HepG2 (cell line): ENCODE measurements around the gene TMEM127. TPM values are rescaled to one million over a fixed set of nuclear protein-coding genes. Genes with fewer than 3 reads are reported as not detected.

Experiments
- AGO2 ChIP-seq: fragments of 200-400 bp; formaldehyde crosslinking; optimal IDR thresholded peaks from 2 replicates; pipeline ENCODE3; 2017; ENCODE audit warnings: mild to moderate bottlenecking, low read depth, low read length, moderate library complexity
- CBX1 ChIP-seq: IDR thresholded peaks from one replicate; pipeline ENCODE4 v1.6.1; 2016; ENCODE audit warnings: antibody characterized with exemption, low read depth
- CHD4 ChIP-seq: fragments of 200-600 bp; sonication (generic); IDR thresholded peaks from 2 replicates; pipeline ENCODE4 v1.7.0; 2017; ENCODE audit warnings: mild to moderate bottlenecking, low read length, borderline replicate concordance
- CSRNP1 ChIP-seq: sonication (generic); formaldehyde crosslinking; IDR thresholded peaks from 2 replicates; pipeline ENCODE4 v1.8.1; 2023; ENCODE audit warnings: mild to moderate bottlenecking, missing genetic modification reagents
- HNRNPUL1 ChIP-seq: fragments of 200-400 bp; formaldehyde crosslinking; IDR thresholded peaks from 2 replicates; pipeline ENCODE4 v1.6.1; 2017; ENCODE audit warnings: low read depth, mild to moderate bottlenecking, low read length, moderate library complexity
- HOXA9 ChIP-seq: sonication (generic); formaldehyde crosslinking; IDR thresholded peaks from 2 replicates; pipeline ENCODE4 v1.8.1; 2022; ENCODE audit warnings: missing genetic modification reagents, mild to moderate bottlenecking, moderate library complexity, borderline replicate concordance
- KDM3A ChIP-seq: IDR thresholded peaks from 2 replicates; pipeline ENCODE4 v1.6.1; 2018; ENCODE audit warnings: low read depth, missing compliant biosample characterization
- PBX3 ChIP-seq: sonication (generic); formaldehyde crosslinking; IDR thresholded peaks from 2 replicates; pipeline ENCODE4 v1.8.1; 2023; ENCODE audit warnings: missing genetic modification reagents, inconsistent platforms, borderline replicate concordance
- ZBTB14 ChIP-seq: sonication (generic); formaldehyde crosslinking; IDR thresholded peaks from 2 replicates; pipeline ENCODE4 v1.4.0; 2020; ENCODE audit warnings: missing genetic modification reagents
- ZNF589 ChIP-seq: sonication (generic); formaldehyde crosslinking; conservative IDR thresholded peaks from 2 replicates; pipeline ENCODE4 v1.8.0; 2022; ENCODE audit warnings: mild to moderate bottlenecking, moderate library complexity, missing genetic modification reagents
- ZNF768 ChIP-seq: sonication (generic); formaldehyde crosslinking; IDR thresholded peaks from 2 replicates; pipeline ENCODE4 v1.4.0; 2020; ENCODE audit warnings: missing genetic modification reagents
- ZNF770 ChIP-seq: sonication (generic); formaldehyde crosslinking; IDR thresholded peaks from 2 replicates; pipeline ENCODE4 v1.5.0; 2020; ENCODE audit warnings: mild to moderate bottlenecking, missing genetic modification reagents
- polyA plus RNA-seq, 8 experiments: library from polyadenylated mRNA; depleted of rRNA in 3 of 8; stranded (reverse) in 7 of 8; unstranded in 1 of 8; fragments of >200 nt; fragmentation: Illumina TruSeq in 4 of 8; extraction: Trizol in 4 of 8; gene quantifications; 2 replicates each; pipeline versions ENCODE4 v1.2.1 to v1.2.3, GENCODE V29; 2011 to 2016; ENCODE audit warnings: low read depth in 4 of 8, missing spikeins in 1 of 8, mixed read lengths in 1 of 8; ENCODE audit not compliant: insufficient read depth in 1 of 8
- total RNA-seq, 5 experiments: library from RNA; depleted of rRNA; stranded (reverse); fragments of >200 nt; fragmentation: Illumina TruSeq; extraction: Trizol; gene quantifications; 2 replicates each; pipeline ENCODE4 v1.2.3, GENCODE V29; 2016; ENCODE audit warnings: low read depth in 1 of 5
- TF ChIP-seq, protein P1 (sequence below): sonication (generic); formaldehyde crosslinking; IDR thresholded peaks from 2 replicates; pipeline ENCODE4 v1.4.0; 2020; ENCODE audit warnings: mild to moderate bottlenecking, missing genetic modification reagents
- TF ChIP-seq, protein P2 (sequence below): sonication (generic); formaldehyde crosslinking; conservative IDR thresholded peaks from 2 replicates; pipeline ENCODE4 v1.5.0; 2020; ENCODE audit warnings: missing genetic modification reagents

Gene TMEM127
- total and polyA plus RNA-seq, 2 of the 13 experiments (the other 11 are each of a cell fraction or from before 2014, with no cell fraction given): 21.5 to 33.9 TPM

GRCh38 chr2:96305091-96305978 lies 39.5 kb upstream of the TMEM127 start, which contains the start of gene SNRNP200 (continued):
- TF ChIP-seq CSRNP1 (CRISPR knock-in tag) (peak; percentile 61; the same call in 1 of the 2 replicates), AGO2 (peak; percentile 90), HNRNPUL1 (0 out of 2 replicates have a peak, but pooled peaks have one; percentile 34), CBX1 (peak; percentile 94), ZBTB14 (CRISPR knock-in tag) (peak; percentile 77), CHD4 (no peak), ZNF770 (CRISPR knock-in tag) (0 out of 2 replicates have a peak, but pooled peaks have one; percentile 42), ZNF589 (CRISPR knock-in tag) (no peak), KDM3A (CRISPR knock-in tag) (0 out of 2 replicates have a peak, but pooled peaks have one; percentile 77), ZNF768 (CRISPR knock-in tag) (peak; percentile 73), PBX3 (CRISPR knock-in tag) (no peak), HOXA9 (CRISPR knock-in tag) (no peak)
- TF ChIP-seq, protein P1, sequence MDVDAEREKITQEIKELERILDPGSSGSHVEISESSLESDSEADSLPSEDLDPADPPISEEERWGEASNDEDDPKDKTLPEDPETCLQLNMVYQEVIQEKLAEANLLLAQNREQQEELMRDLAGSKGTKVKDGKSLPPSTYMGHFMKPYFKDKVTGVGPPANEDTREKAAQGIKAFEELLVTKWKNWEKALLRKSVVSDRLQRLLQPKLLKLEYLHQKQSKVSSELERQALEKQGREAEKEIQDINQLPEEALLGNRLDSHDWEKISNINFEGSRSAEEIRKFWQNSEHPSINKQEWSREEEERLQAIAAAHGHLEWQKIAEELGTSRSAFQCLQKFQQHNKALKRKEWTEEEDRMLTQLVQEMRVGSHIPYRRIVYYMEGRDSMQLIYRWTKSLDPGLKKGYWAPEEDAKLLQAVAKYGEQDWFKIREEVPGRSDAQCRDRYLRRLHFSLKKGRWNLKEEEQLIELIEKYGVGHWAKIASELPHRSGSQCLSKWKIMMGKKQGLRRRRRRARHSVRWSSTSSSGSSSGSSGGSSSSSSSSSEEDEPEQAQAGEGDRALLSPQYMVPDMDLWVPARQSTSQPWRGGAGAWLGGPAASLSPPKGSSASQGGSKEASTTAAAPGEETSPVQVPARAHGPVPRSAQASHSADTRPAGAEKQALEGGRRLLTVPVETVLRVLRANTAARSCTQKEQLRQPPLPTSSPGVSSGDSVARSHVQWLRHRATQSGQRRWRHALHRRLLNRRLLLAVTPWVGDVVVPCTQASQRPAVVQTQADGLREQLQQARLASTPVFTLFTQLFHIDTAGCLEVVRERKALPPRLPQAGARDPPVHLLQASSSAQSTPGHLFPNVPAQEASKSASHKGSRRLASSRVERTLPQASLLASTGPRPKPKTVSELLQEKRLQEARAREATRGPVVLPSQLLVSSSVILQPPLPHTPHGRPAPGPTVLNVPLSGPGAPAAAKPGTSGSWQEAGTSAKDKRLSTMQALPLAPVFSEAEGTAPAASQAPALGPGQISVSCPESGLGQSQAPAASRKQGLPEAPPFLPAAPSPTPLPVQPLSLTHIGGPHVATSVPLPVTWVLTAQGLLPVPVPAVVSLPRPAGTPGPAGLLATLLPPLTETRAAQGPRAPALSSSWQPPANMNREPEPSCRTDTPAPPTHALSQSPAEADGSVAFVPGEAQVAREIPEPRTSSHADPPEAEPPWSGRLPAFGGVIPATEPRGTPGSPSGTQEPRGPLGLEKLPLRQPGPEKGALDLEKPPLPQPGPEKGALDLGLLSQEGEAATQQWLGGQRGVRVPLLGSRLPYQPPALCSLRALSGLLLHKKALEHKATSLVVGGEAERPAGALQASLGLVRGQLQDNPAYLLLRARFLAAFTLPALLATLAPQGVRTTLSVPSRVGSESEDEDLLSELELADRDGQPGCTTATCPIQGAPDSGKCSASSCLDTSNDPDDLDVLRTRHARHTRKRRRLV: peak; percentile 85
- TF ChIP-seq, protein P2, sequence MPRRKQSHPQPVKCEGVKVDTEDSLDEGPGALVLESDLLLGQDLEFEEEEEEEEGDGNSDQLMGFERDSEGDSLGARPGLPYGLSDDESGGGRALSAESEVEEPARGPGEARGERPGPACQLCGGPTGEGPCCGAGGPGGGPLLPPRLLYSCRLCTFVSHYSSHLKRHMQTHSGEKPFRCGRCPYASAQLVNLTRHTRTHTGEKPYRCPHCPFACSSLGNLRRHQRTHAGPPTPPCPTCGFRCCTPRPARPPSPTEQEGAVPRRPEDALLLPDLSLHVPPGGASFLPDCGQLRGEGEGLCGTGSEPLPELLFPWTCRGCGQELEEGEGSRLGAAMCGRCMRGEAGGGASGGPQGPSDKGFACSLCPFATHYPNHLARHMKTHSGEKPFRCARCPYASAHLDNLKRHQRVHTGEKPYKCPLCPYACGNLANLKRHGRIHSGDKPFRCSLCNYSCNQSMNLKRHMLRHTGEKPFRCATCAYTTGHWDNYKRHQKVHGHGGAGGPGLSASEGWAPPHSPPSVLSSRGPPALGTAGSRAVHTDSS (CRISPR knock-in tag): 0 out of 2 replicates have a peak, but pooled peaks have one; percentile 91
